Upper lobe of left lung (tissue), 6 donors: ENCODE data around the gene OR6V1. TPM values are rescaled to one million over a fixed set of nuclear protein-coding genes. Genes with fewer than 3 reads are reported as not detected.

Experiments used
- ATAC-seq, 2 donors: fragments of 200-7000 bp; cut with Tn5 transposase; one replicate each; pipeline ENCODE4 v1.9.1; 2022; ENCODE audit warnings: mild to moderate bottlenecking in 2 of 2, moderate library complexity in 2 of 2; ENCODE audit not compliant: low FRiP score in 2 of 2
- DNase-seq, 2 donors: peaks; one replicate each; pipeline ENCODE4 v3.0.0-alpha.2; 2019 to 2020
- H3K27ac ChIP-seq, 4 donors: fragments of 200-600 bp; sonication (generic); one replicate each; pipeline ENCODE4 v1.5.1; 2016 to 2019
- H3K27me3 ChIP-seq, 4 donors: fragments of 200-600 bp; sonication (generic); one replicate each; pipeline ENCODE4 v1.5.1; 2017 to 2019
- H3K36me3 ChIP-seq, 4 donors: fragments of 200-600 bp; sonication (generic); one replicate each; pipeline ENCODE4 v1.5.1; 2016 to 2019
- H3K4me1 ChIP-seq, 4 donors: fragments of 200-600 bp; sonication (generic); one replicate each; pipeline ENCODE4 v1.5.1; 2018 to 2019
- H3K4me3 ChIP-seq, 4 donors: fragments of 200-600 bp; sonication (generic); one replicate each; pipeline ENCODE4 v1.5.1; 2017 to 2019; ENCODE audit warnings: mild to moderate bottlenecking in 2 of 4, moderate library complexity in 1 of 4
- H3K9me3 ChIP-seq, 4 donors: fragments of 200-600 bp; sonication (generic); one replicate each; pipeline ENCODE4 v1.5.1; 2018 to 2019
- CTCF ChIP-seq, 6 experiments: fragments of 450-650 bp in 4 of 6; fragments of 200-600 bp in 2 of 6; sonication (generic) in 2 of 6; IDR thresholded peaks; one replicate each; pipeline ENCODE4 v1.5.1; 2016 to 2019; ENCODE audit warnings: antibody characterized with exemption in 6 of 6
- EP300 ChIP-seq, 4 donors: sonication (generic); formaldehyde crosslinking; IDR thresholded peaks; one replicate each; pipeline ENCODE4 v1.5.1; 2017; ENCODE audit warnings: antibody characterized with exemption in 4 of 4, control low read depth in 2 of 4
- POLR2A ChIP-seq, 4 donors: fragments of 450-650 bp; IDR thresholded peaks; one replicate each; pipeline ENCODE4 v1.5.1; 2016 to 2017; ENCODE audit warnings: antibody characterized with exemption in 4 of 4, mild to moderate bottlenecking in 2 of 4
- POLR2AphosphoS5 ChIP-seq, 2 donors: sonication (generic); formaldehyde crosslinking; IDR thresholded peaks; one replicate each; pipeline ENCODE4 v1.5.1; 2017; ENCODE audit warnings: antibody characterized with exemption in 2 of 2
- WGBS, 2 donors: methylation state at CpG; one replicate each; pipeline ENCODE4 v1.1.5; 2017 to 2018; 5-methylcytosine and 5-hydroxymethylcytosine counted together
- total RNA-seq, 6 donors: library from RNA; depleted of rRNA in 4 of 6; stranded (reverse); fragments of >200 nt in 4 of 6; gene quantifications; one replicate each; pipeline versions ENCODE4 v1.1.0 to v1.2.1, GENCODE V29; 2016 to 2021
- donor health status: DM: no; HTN: no; CAD: no; lungs with moderate emphysema.
- donor health status: DM: no; HTN: yes; CAD: no; lungs with severe emphysema.

The OR6V1 gene
- not detected for total RNA-seq

GRCh38 chr7:143052041-143052440 is at the start of gene OR6V1:
Gene OR6V1 (plus strand): TSS chr7:143052341. CDS start chr7:143052341, 0 bp downstream.
- no peak for TF ChIP-seq POLR2AphosphoS5 (IDR thresholded peaks at IDR 0.05)
- TF ChIP-seq POLR2A (IDR thresholded peaks at IDR 0.05) = no peak
- TF ChIP-seq EP300 (IDR thresholded peaks at IDR 0.05) = no peak
- DNase-seq (no peak), ATAC-seq (no peak)
- Histone ChIP-seq H3K9me3 (no peaks in the 10 kb centered on the region), H3K27ac (no peak within 1 kb of the TSS), H3K36me3 (no peaks in the 10 kb centered on the region), H3K27me3 (no peaks in the 10 kb centered on the region), H3K4me3 (no peak within 1 kb of the TSS), H3K4me1 (no peaks in the 10 kb centered on the region)
- 90 to 91% methylated on average over 4 of the region's 4 CpGs for WGBS, 2 donors

- Histone ChIP-seq H3K9me3 (no peaks in the 10 kb centered on the region), H3K4me3 (peak overlapping the region in 2 of 4 donors; percentile 28 to 29), H3K4me1 (peaks cover 4 to 9% (median 6%) of the 10 kb centered on the region in 4 donors), H3K27ac (no peak overlapping the region), H3K27me3 (no peaks in the 10 kb centered on the region), H3K36me3 (no peaks in the 10 kb centered on the region)
- ATAC-seq (no peak), DNase-seq (peak in 1 of 2 donors; percentile 51)
- WGBS, 2 donors = 63 to 69% methylated on average over 5 of the region's 5 CpGs
- no peak for TF ChIP-seq POLR2A (IDR thresholded peaks at IDR 0.05)
Measured at GRCh38 chr7:143002898-143003297, 49.2 kb upstream of the OR6V1 start.

GRCh38 chr7:143003393-143004051 is 48.6 kb upstream of the OR6V1 start:
- peak overlapping the region in 2 of 4 donors; percentile 28 to 29 for H3K4me3 ChIP-seq
- ATAC-seq = peak; percentile 79 to 81
- WGBS, 2 donors = 28 to 41% methylated on average over 6 of the region's 6 CpGs

GRCh38 chr7:143005632-143006260 is 46.4 kb upstream of the OR6V1 start:
- ATAC-seq = no peak
- TF ChIP-seq EP300 (IDR thresholded peaks at IDR 0.05) = no peak
- TF ChIP-seq POLR2AphosphoS5 (IDR thresholded peaks at IDR 0.05) = no peak
- no peak for TF ChIP-seq CTCF (IDR thresholded peaks at IDR 0.05)
- no peak for TF ChIP-seq POLR2A (IDR thresholded peaks at IDR 0.05)
- Histone ChIP-seq H3K4me3 (no peak overlapping the region), H3K27me3 (no peaks in the 10 kb centered on the region), H3K36me3 (no peaks in the 10 kb centered on the region), H3K4me1 (peaks cover 4 to 13% (median 6%) of the 10 kb centered on the region in 4 donors), H3K9me3 (no peaks in the 10 kb centered on the region), H3K27ac (no peak overlapping the region)
- no peak for DNase-seq
- WGBS, 2 donors = 71 to 74% methylated on average over 6 of the region's 6 CpGs

More at GRCh38 chr7:143003393-143004051, 48.6 kb upstream of the OR6V1 start:
- no peak overlapping the region for H3K27ac ChIP-seq
- H3K27me3 ChIP-seq = no peaks in the 10 kb centered on the region
- no peak for TF ChIP-seq POLR2AphosphoS5 (IDR thresholded peaks at IDR 0.05)
- no peak for TF ChIP-seq POLR2A (IDR thresholded peaks at IDR 0.05)
- TF ChIP-seq EP300 (IDR thresholded peaks at IDR 0.05) = no peak
- peak; percentile 51 to 80 (median 69) for TF ChIP-seq CTCF (IDR thresholded peaks at IDR 0.05)
- DNase-seq = peak in 1 of 2 donors; percentile 30
- H3K9me3 ChIP-seq = no peaks in the 10 kb centered on the region
- H3K36me3 ChIP-seq = no peaks in the 10 kb centered on the region
- H3K4me1 ChIP-seq = peaks cover 4 to 13% (median 6%) of the 10 kb centered on the region in 4 donors

GRCh38 chr7:143008007-143008901 is 43.9 kb upstream of the OR6V1 start:
- Histone ChIP-seq H3K4me1 (peaks cover 0 to 7% (median 2%) of the 10 kb centered on the region in 4 donors), H3K36me3 (no peaks in the 10 kb centered on the region), H3K27ac (no peak overlapping the region), H3K4me3 (no peak overlapping the region), H3K27me3 (no peaks in the 10 kb centered on the region), H3K9me3 (no peaks in the 10 kb centered on the region)
- DNase-seq (peak; percentile 79 to 81), ATAC-seq (peak; percentile 92 to 96)
- WGBS, 2 donors = 40 to 41% methylated on average over 24 of the region's 24 CpGs
- TF ChIP-seq POLR2AphosphoS5 (IDR thresholded peaks at IDR 0.05) (no peak), CTCF (IDR thresholded peaks at IDR 0.05) (peak; percentile 86 to 97 (median 94))
